Neural cell (in vitro differentiated cells): ENCODE measurements around the gene SUGCT. TPM values are rescaled to one million over a fixed set of nuclear protein-coding genes. Genes with fewer than 3 reads are reported as not detected.

ENCODE experiments used
- H2AFZ ChIP-seq: fragments of 200-600, 300-800 bp; sonication (generic), shearing (Covaris generic); 2 replicates; pipeline ENCODE4 v1.6.0; 2014; ENCODE audit warnings: low read depth, mild to moderate bottlenecking, antibody characterized with exemption, low read length, moderate library complexity
- H3F3A ChIP-seq: fragments of 200-600 bp; shearing (Covaris generic); 2 replicates; pipeline ENCODE4 v1.6.1; 2016; ENCODE audit warnings: mild to moderate bottlenecking, moderate library complexity, mixed read lengths, antibody characterized with exemption, low read length; ENCODE audit not compliant: insufficient read depth, poor library complexity, severe bottlenecking
- H3K27ac ChIP-seq: fragments of 200-600, 300-800 bp; sonication (generic), shearing (Covaris generic); 2 replicates; pipeline ENCODE4 v1.5.1; 2014; ENCODE audit warnings: mild to moderate bottlenecking, low read length, moderate library complexity
- H3K27me3 ChIP-seq: fragments of 300-800, 200-600 bp; sonication (generic), shearing (Covaris generic); 2 replicates; pipeline ENCODE4 v1.6.0; 2014; ENCODE audit warnings: mild to moderate bottlenecking, low read depth, low read length, moderate library complexity; ENCODE audit not compliant: insufficient read depth
- H3K36me3 ChIP-seq: fragments of 300-800, 200-600 bp; sonication (generic), shearing (Covaris generic); 2 replicates; pipeline ENCODE4 v1.5.1; 2014; ENCODE audit warnings: mild to moderate bottlenecking, antibody characterized with exemption, low read length, moderate library complexity; ENCODE audit not compliant: insufficient read depth
- H3K4me2 ChIP-seq: fragments of 300-800, 200-600 bp; sonication (generic), shearing (Covaris generic); 2 replicates; pipeline ENCODE4 v1.6.0; 2014; ENCODE audit warnings: mild to moderate bottlenecking, low read length
- H3K4me3 ChIP-seq: fragments of 300-800, 200-600 bp; sonication (generic), shearing (Covaris generic); 2 replicates; pipeline ENCODE4 v1.5.1; 2014; ENCODE audit warnings: mild to moderate bottlenecking, low read length, moderate library complexity
- H3K79me2 ChIP-seq: fragments of 200-600 bp; shearing (Covaris generic); replicated peaks from 2 replicates; pipeline ENCODE4 v1.6.0; 2014; ENCODE audit warnings: mild to moderate bottlenecking, low read length, moderate library complexity; ENCODE audit not compliant: insufficient read depth
- H3K9ac ChIP-seq: fragments of 300-800, 200-600 bp; sonication (generic), shearing (Covaris generic); 2 replicates; pipeline ENCODE4 v1.6.1; 2016; ENCODE audit warnings: mild to moderate bottlenecking, low read length, mixed read lengths
- H3K9me2 ChIP-seq: fragments of 200-600 bp; shearing (Covaris generic); 2 replicates; pipeline ENCODE4 v1.6.1; 2016; ENCODE audit warnings: mild to moderate bottlenecking, low read length, mixed read lengths; ENCODE audit not compliant: insufficient read depth
- H3K9me3 ChIP-seq: fragments of 200-600, 300-800 bp; sonication (generic), shearing (Covaris generic); 2 replicates; pipeline ENCODE4 v1.6.1; 2016; ENCODE audit warnings: mild to moderate bottlenecking, mixed run types, low read length, moderate library complexity, mixed read lengths
- H4K20me1 ChIP-seq: fragments of 200-600 bp; shearing (Covaris generic); 2 replicates; pipeline ENCODE4 v1.6.1; 2016; ENCODE audit warnings: mild to moderate bottlenecking, mixed run types; ENCODE audit not compliant: insufficient read depth
- CTCF ChIP-seq: fragments of 450-650 bp; IDR thresholded peaks from 2 replicates; pipeline ENCODE4 v1.5.1; 2014; ENCODE audit warnings: antibody characterized with exemption, mild to moderate bottlenecking, moderate library complexity; ENCODE audit not compliant: poor library complexity, severe bottlenecking
- EP300 ChIP-seq: fragments of 450-650 bp; conservative IDR thresholded peaks from 2 replicates; pipeline ENCODE4 v1.6.1; 2014; ENCODE audit warnings: antibody characterized with exemption, mild to moderate bottlenecking, moderate library complexity; ENCODE audit not compliant: poor library complexity, severe bottlenecking
- EZH2 ChIP-seq: fragments of 200-600, 300-800 bp; shearing (Covaris generic), sonication (generic); IDR thresholded peaks from 2 replicates; pipeline ENCODE4 v1.6.1; 2014; ENCODE audit warnings: antibody characterized with exemption, low read length, borderline replicate concordance, mild to moderate bottlenecking; ENCODE audit not compliant: insufficient read depth, poor library complexity, severe bottlenecking
- MXI1 ChIP-seq: fragments of 450-650 bp; conservative IDR thresholded peaks from 2 replicates; pipeline ENCODE4 v1.6.1; 2014; ENCODE audit warnings: antibody characterized with exemption, mild to moderate bottlenecking; ENCODE audit not compliant: poor library complexity, severe bottlenecking
- POLR2AphosphoS5 ChIP-seq: IDR thresholded peaks from 2 replicates; pipeline ENCODE4 v1.6.1; 2012
- RAD21 ChIP-seq: fragments of 450-650 bp; conservative IDR thresholded peaks from 2 replicates; pipeline ENCODE4 v1.6.1; 2014; ENCODE audit warnings: antibody characterized with exemption, mild to moderate bottlenecking, moderate library complexity
- SMC3 ChIP-seq: fragments of 450-650 bp; conservative IDR thresholded peaks from 2 replicates; pipeline ENCODE4 v1.6.1; 2014; ENCODE audit warnings: antibody characterized with exemption, mild to moderate bottlenecking, moderate library complexity; ENCODE audit not compliant: poor library complexity
- TAF1 ChIP-seq: IDR thresholded peaks from 2 replicates; pipeline ENCODE4 v1.6.1; 2012; ENCODE audit warnings: low read depth
- polyA plus RNA-seq: library from polyadenylated mRNA; depleted of rRNA; stranded (reverse); fragments of >200 nt; gene quantifications from 2 replicates; pipeline ENCODE4 v1.2.3, GENCODE V29; 2014
- TF ChIP-seq, protein P1 (sequence below): IDR thresholded peaks from 2 replicates; pipeline ENCODE4 v1.6.1; 2012; ENCODE audit warnings: borderline replicate concordance

The SUGCT gene
- polyA plus RNA-seq, 1 donor from 2014 or later = not detected

DNA sequence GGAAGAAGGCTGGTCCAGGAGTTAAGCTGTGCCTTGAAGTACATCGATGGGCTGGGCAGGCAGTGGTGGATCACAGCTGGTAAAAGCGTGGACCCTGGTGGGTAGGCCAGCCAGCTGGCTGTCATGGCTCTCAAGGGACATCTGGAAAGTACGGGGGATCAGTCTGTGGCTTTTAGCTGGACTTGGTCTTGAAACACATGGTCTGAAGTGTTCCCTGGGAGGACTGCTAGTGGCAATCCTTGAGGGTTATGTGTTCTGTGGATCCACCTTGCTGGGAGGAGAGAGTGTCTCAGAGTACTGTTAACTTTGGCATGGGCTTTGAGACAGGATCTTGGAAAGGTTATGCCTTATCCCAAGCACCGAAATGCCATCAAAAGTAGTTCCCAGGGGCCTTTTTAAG is 754.3 kb downstream of the SUGCT start:
- no peaks in the 10 kb centered on the region for H3K9me2 ChIP-seq

DNA sequence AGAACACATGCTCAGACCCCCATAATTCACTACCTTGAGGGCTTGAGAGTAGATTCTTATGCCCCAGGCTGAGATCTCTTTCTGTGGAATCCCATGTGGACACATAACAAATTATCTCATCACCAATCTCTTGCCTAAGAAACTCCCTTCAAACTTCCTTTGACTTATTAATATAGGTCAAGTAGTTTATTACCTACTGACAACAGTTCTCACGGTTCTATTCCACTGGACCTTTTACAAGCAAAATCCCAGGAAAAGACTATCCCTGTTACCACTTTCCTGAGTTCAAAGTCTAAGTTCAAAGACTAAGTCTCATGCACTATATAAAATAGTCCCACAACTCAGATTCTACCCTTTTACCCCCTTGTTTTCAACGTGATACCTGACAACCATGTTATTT is 754.7 kb downstream of the SUGCT start:
- Histone ChIP-seq H3K4me3 (no peak overlapping the region), H3K9me3 (no peaks in the 10 kb centered on the region), H3K36me3 (no peaks in the 10 kb centered on the region), H2AFZ (no peak overlapping the region), H3K27ac (no peak overlapping the region), H3F3A (no peaks in the 10 kb centered on the region), H3K9ac (no peak overlapping the region), H3K4me2 (no peak overlapping the region), H3K9me2 (no peaks in the 10 kb centered on the region), H3K79me2 (no peaks in the 10 kb centered on the region), H3K27me3 (no peaks in the 10 kb centered on the region), H4K20me1 (no peaks in the 10 kb centered on the region)
- TF ChIP-seq, protein P1, sequence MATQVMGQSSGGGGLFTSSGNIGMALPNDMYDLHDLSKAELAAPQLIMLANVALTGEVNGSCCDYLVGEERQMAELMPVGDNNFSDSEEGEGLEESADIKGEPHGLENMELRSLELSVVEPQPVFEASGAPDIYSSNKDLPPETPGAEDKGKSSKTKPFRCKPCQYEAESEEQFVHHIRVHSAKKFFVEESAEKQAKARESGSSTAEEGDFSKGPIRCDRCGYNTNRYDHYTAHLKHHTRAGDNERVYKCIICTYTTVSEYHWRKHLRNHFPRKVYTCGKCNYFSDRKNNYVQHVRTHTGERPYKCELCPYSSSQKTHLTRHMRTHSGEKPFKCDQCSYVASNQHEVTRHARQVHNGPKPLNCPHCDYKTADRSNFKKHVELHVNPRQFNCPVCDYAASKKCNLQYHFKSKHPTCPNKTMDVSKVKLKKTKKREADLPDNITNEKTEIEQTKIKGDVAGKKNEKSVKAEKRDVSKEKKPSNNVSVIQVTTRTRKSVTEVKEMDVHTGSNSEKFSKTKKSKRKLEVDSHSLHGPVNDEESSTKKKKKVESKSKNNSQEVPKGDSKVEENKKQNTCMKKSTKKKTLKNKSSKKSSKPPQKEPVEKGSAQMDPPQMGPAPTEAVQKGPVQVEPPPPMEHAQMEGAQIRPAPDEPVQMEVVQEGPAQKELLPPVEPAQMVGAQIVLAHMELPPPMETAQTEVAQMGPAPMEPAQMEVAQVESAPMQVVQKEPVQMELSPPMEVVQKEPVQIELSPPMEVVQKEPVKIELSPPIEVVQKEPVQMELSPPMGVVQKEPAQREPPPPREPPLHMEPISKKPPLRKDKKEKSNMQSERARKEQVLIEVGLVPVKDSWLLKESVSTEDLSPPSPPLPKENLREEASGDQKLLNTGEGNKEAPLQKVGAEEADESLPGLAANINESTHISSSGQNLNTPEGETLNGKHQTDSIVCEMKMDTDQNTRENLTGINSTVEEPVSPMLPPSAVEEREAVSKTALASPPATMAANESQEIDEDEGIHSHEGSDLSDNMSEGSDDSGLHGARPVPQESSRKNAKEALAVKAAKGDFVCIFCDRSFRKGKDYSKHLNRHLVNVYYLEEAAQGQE = no peak
- TF ChIP-seq MXI1 (no peak), POLR2AphosphoS5 (no peak), EP300 (no peak), RAD21 (no peak), CTCF (no peak), EZH2 (no peak), TAF1 (no peak), SMC3 (no peak)

More for the DNA sequence above, 754.3 kb downstream of the SUGCT start:
- Histone ChIP-seq H3K9ac (no peak overlapping the region), H4K20me1 (no peaks in the 10 kb centered on the region), H3K79me2 (no peaks in the 10 kb centered on the region), H3K4me3 (no peak overlapping the region), H3K27ac (no peak overlapping the region), H2AFZ (no peak overlapping the region), H3K4me2 (no peak overlapping the region), H3K9me3 (no peaks in the 10 kb centered on the region), H3K27me3 (no peaks in the 10 kb centered on the region), H3F3A (no peaks in the 10 kb centered on the region), H3K36me3 (no peaks in the 10 kb centered on the region)
- TF ChIP-seq EZH2 = no peak
- no peak for TF ChIP-seq SMC3
- no peak for TF ChIP-seq MXI1
- TF ChIP-seq RAD21 = no peak
- no peak for TF ChIP-seq EP300
- TF ChIP-seq POLR2AphosphoS5 = no peak
- no peak for TF ChIP-seq TAF1
- TF ChIP-seq, protein P1 = no peak
- no peak for TF ChIP-seq CTCF
